Left lung (tissue), 10 donors: ENCODE measurements around the gene CHRD. TPM values are rescaled to one million over a fixed set of nuclear protein-coding genes. Genes with fewer than 3 reads are reported as not detected.
"Not testable (repeated sequence)": the region's sequence is repeated elsewhere in the genome, so short reads cannot be mapped to it uniquely, and the experiment has no call there.

Experiments
- ATAC-seq: fragments of 200-7000 bp; cut with Tn5 transposase; one replicate; pipeline ENCODE4 v1.9.1; 2020; ENCODE audit warnings: moderate library complexity
- DNase-seq, 4 donors: peaks; one replicate each; pipeline ENCODE4 v3.0.0-alpha.2; 2013 to 2020
- H3K27ac ChIP-seq, 2 donors: fragments of 200-600 bp; sonication (generic) in 1 of 2; one replicate each; pipeline versions ENCODE4 v1.5.0 to v1.8.0; 2020 to 2021
- H3K27me3 ChIP-seq, 2 donors: fragments of 200-600 bp; sonication (generic) in 1 of 2; one replicate each; pipeline versions ENCODE4 v1.5.0 to v1.8.0; 2020 to 2021
- H3K36me3 ChIP-seq, 2 donors: fragments of 200-600 bp; sonication (generic) in 1 of 2; one replicate each; pipeline versions ENCODE4 v1.5.0 to v1.8.0; 2020 to 2021
- H3K4me1 ChIP-seq, 2 donors: fragments of 200-600 bp; one replicate each; pipeline ENCODE4 v1.8.0; 2021
- H3K4me3 ChIP-seq, 2 donors: fragments of 200-600 bp; sonication (generic) in 1 of 2; one replicate each; pipeline versions ENCODE4 v1.5.0 to v1.8.0; 2020 to 2021; ENCODE audit warnings: mild to moderate bottlenecking in 1 of 2
- H3K9me3 ChIP-seq, 2 donors: fragments of 200-600 bp; sonication (generic) in 1 of 2; one replicate each; pipeline versions ENCODE4 v1.5.0 to v1.8.0; 2020 to 2021
- intact Hi-C, 2 donors: fragments of 100-400 bp; cut with DNase I; formaldehyde crosslinking; loops; one replicate each; pipeline versions ENCODE4 v1.11.2 to v1.14.2; 2022
- polyA plus RNA-seq, 6 donors: library from polyadenylated mRNA; unstranded; fragments of 120-200 nt; gene quantifications; one replicate each; pipeline ENCODE4 v1.2.1, GENCODE V29; 2013; ENCODE audit not compliant: insufficient read length in 6 of 6
- total RNA-seq, 2 donors: library from RNA; stranded (reverse); fragmentation: NEBNext Ultra II Directional; extraction: Animal tissue kit (Norgen Biotek cat#: 25700); gene quantifications; one replicate each; pipeline ENCODE4 v1.2.1, GENCODE V29; 2021
- TF ChIP-seq, protein P1 (sequence below), 2 donors: fragments of 200-600 bp; sonication (generic) in 1 of 2; IDR thresholded peaks; one replicate each; pipeline versions ENCODE4 v1.5.0 to v1.8.0; 2021; ENCODE audit warnings: antibody characterized with exemption in 2 of 2
- donor health status: DM: no; HTN: yes; CAD: no.
- donor health status: DM: no; HTN: no; CAD: no.

Gene CHRD
- total and polyA plus RNA-seq, 8 donors: 5.6 to 19.0 (median 13.2) TPM

DNA sequence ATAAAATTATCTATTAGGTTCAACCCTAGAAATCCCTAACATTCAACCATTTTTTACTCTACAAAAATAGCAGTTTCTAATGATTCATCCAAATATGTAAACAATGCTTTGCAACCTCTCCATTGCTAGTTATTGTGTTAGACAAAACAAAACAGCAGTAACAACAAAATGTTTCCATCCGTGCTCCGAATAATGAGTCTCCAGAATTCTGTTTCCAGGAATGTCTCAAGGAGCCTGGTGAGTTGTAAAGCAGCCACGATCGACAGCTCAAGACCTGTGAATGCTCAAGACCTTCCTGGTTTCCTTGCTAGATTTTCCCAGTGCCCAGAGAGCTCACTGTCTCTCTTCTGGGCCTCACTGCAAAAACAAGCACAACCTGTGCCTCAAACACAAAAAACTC is 49.9 kb downstream of the CHRD start:
- H3K4me1 ChIP-seq: no peaks in the 10 kb centered on the region
- intact Hi-C loops: no loop called here
- TF ChIP-seq, protein P1, sequence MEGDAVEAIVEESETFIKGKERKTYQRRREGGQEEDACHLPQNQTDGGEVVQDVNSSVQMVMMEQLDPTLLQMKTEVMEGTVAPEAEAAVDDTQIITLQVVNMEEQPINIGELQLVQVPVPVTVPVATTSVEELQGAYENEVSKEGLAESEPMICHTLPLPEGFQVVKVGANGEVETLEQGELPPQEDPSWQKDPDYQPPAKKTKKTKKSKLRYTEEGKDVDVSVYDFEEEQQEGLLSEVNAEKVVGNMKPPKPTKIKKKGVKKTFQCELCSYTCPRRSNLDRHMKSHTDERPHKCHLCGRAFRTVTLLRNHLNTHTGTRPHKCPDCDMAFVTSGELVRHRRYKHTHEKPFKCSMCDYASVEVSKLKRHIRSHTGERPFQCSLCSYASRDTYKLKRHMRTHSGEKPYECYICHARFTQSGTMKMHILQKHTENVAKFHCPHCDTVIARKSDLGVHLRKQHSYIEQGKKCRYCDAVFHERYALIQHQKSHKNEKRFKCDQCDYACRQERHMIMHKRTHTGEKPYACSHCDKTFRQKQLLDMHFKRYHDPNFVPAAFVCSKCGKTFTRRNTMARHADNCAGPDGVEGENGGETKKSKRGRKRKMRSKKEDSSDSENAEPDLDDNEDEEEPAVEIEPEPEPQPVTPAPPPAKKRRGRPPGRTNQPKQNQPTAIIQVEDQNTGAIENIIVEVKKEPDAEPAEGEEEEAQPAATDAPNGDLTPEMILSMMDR (IDR thresholded peaks at IDR 0.05): no peak
- H3K36me3 ChIP-seq: no peaks in the 10 kb centered on the region
- H3K27ac ChIP-seq: no peak overlapping the region
- ATAC-seq (no peak), DNase-seq (no peak)
- no peaks in the 10 kb centered on the region for H3K27me3 ChIP-seq
- no peak overlapping the region for H3K4me3 ChIP-seq
- H3K9me3 ChIP-seq: no peaks in the 10 kb centered on the region

DNA sequence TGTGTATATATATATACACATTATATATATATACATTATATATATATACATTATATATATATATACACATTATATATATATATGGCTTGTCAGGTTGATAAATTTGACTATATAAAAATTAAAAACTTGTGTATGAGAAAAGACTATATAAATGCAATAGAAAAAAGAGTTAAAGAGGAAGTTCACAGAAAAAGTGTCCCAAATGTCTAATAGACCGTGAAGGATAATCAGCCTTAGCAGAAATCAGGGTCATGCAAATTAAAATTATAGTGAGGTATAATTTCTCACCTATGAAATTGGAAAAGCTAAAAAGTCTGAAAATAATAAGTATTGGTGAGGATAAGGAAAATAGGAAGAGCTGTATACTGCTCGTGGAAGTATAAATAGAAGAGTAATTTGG is 51.1 kb downstream of the CHRD start:
- Histone ChIP-seq H3K27ac (no peak overlapping the region), H3K4me3 (no peak overlapping the region), H3K9me3 (no peaks in the 10 kb centered on the region), H3K27me3 (no peaks in the 10 kb centered on the region), H3K4me1 (no peaks in the 10 kb centered on the region), H3K36me3 (no peaks in the 10 kb centered on the region)
- ATAC-seq: no peak
- DNase-seq: no peak
- TF ChIP-seq, protein P1 (IDR thresholded peaks at IDR 0.05): no peak
- intact Hi-C loops: no loop called here

DNA sequence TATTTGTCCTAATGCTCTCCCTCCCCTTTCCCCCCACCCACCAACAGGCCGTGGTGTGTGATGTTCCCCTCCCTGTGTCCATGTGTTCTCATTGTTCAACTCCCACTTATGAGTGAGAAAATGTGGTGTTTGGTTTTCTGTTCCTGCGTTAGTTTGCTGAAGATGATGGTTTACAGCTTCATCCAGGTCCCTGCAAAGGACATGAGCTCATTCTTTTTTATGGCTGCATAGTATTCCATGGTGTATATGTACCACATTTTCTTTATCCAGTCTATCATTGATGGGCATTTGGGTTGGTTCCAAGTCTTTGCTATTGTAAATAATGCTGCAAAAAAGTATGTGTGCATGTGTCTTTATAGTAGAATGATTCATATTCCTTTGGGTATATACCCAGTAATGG is 53.3 kb downstream of the CHRD start:
- H3K9me3 ChIP-seq, DNase-seq, intact Hi-C loops, H3K4me1 ChIP-seq, H3K36me3 ChIP-seq, H3K27ac ChIP-seq, ATAC-seq, H3K27me3 ChIP-seq, H3K4me3 ChIP-seq: not testable (repeated sequence)

DNA sequence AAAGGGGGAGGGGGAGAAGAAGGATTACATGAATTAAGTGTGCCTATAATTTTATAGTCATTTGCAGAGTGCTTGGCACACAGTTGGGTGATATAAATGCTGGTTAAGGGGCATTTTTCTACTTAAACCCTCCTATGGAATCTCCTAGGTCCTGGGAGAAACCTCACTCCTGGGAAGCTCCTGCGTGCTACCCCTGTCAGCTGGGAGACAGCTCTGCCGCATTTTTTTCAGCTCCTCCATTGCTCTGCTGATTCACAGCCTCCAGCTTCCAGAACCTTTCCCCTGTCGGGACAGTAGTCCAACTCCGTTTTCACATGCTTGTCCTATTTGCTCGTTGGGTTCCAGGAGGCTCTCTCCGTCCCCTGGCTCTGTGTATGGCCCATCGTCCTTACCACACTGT is 59.2 kb downstream of the CHRD start:
- H3K4me1 ChIP-seq: no peaks in the 10 kb centered on the region
- H3K4me3 ChIP-seq: no peak overlapping the region
- ATAC-seq (no peak), DNase-seq (no peak)
- TF ChIP-seq, protein P1 (IDR thresholded peaks at IDR 0.05): no peak
- intact Hi-C loops: no loop called here
- H3K36me3 ChIP-seq: no peaks in the 10 kb centered on the region
- peaks cover 0 to 7% of the 10 kb centered on the region in 2 donors for H3K9me3 ChIP-seq
- no peak overlapping the region for H3K27ac ChIP-seq
- no peaks in the 10 kb centered on the region for H3K27me3 ChIP-seq

Other genes starting within 250 kb of the CHRD start
- 10 to 100 TPM; 32.2 to 44.5 TPM for gene EIF2B5, start 244.7 kb upstream of the CHRD start, total RNA-seq
- 10 to 100 TPM; 50.3 to 66.3 (median 59.9) TPM for gene EIF2B5, start 244.7 kb upstream of the CHRD start, polyA plus RNA-seq
- gene DVL3, start 224.7 kb upstream of the CHRD start, total RNA-seq: 10 to 100 TPM; 62.5 to 72.6 TPM
- gene DVL3, start 224.7 kb upstream of the CHRD start, polyA plus RNA-seq: 100 to 1,000 TPM in 2 of 6 donors, 10 to 100 TPM in 4; 82.8 to 106 (median 98.1) TPM
- gene AP2M1, start 205.2 kb upstream of the CHRD start, total RNA-seq: 100 to 1,000 TPM; 296 to 347 TPM
- gene AP2M1, start 205.2 kb upstream of the CHRD start, polyA plus RNA-seq: 100 to 1,000 TPM; 327 to 405 (median 351) TPM
- gene ABCF3, start 193.9 kb upstream of the CHRD start, total RNA-seq: 10 to 100 TPM; 63.3 to 69.9 TPM
- gene ABCF3, start 193.9 kb upstream of the CHRD start, polyA plus RNA-seq: 10 to 100 TPM; 57.6 to 75.2 (median 67.8) TPM
- under 1 TPM in 1 of 2 donors, not detected in 1; 0.31 TPM for gene VWA5B2, start 150.5 kb upstream of the CHRD start, total RNA-seq
- 1 to 10 TPM in 5 of 6 donors, under 1 TPM in 1; 0.85 to 2.4 (median 1.4) TPM for gene VWA5B2, start 150.5 kb upstream of the CHRD start, polyA plus RNA-seq
- 10 to 100 TPM; 35.3 to 57.2 TPM for gene ALG3, start 131.1 kb upstream of the CHRD start, total RNA-seq
- 10 to 100 TPM; 24.7 to 32.9 (median 29.4) TPM for gene ALG3, start 131.1 kb upstream of the CHRD start, polyA plus RNA-seq
- 1 to 10 TPM; 4.6 to 6.5 TPM for gene EEF1AKMT4, start 130.4 kb upstream of the CHRD start, total RNA-seq
- gene EEF1AKMT4, start 130.4 kb upstream of the CHRD start, polyA plus RNA-seq: 1 to 10 TPM; 1.8 to 3.2 (median 2.4) TPM
- gene CAMK2N2, start 118.5 kb upstream of the CHRD start, total RNA-seq: 1 to 10 TPM in 1 of 2 donors, under 1 TPM in 1; 0.34 to 1.0 TPM
- gene CAMK2N2, start 118.5 kb upstream of the CHRD start, polyA plus RNA-seq: under 1 TPM in 5 of 6 donors, not detected in 1; 0.10 to 0.50 (median 0.21) TPM
- not detected for gene ECE2, start 104.0 kb upstream of the CHRD start, total RNA-seq
- not detected for gene ECE2, start 104.0 kb upstream of the CHRD start, polyA plus RNA-seq
- gene PSMD2, start 80.8 kb upstream of the CHRD start, total RNA-seq: 100 to 1,000 TPM; 195 to 263 TPM
- 100 to 1,000 TPM; 182 to 225 (median 213) TPM for gene PSMD2, start 80.8 kb upstream of the CHRD start, polyA plus RNA-seq
- 100 to 1,000 TPM; 336 to 406 TPM for gene EIF4G1, start 65.4 kb upstream of the CHRD start, total RNA-seq
- 100 to 1,000 TPM; 158 to 280 (median 193) TPM for gene EIF4G1, start 65.4 kb upstream of the CHRD start, polyA plus RNA-seq
- 10 to 100 TPM; 14.7 to 19.2 TPM for gene FAM131A, start 42.5 kb upstream of the CHRD start, total RNA-seq
- gene FAM131A, start 42.5 kb upstream of the CHRD start, polyA plus RNA-seq: 10 to 100 TPM; 12.4 to 19.3 (median 14.8) TPM
- gene CLCN2, start 18.4 kb upstream of the CHRD start, total RNA-seq: 1 to 10 TPM; 4.4 to 5.6 TPM
- gene CLCN2, start 18.4 kb upstream of the CHRD start, polyA plus RNA-seq: 10 to 100 TPM in 4 of 6 donors, 1 to 10 TPM in 2; 8.9 to 12.0 (median 11.0) TPM
- 10 to 100 TPM; 54.7 to 71.3 TPM for gene POLR2H, start 18.3 kb upstream of the CHRD start, total RNA-seq
- gene POLR2H, start 18.3 kb upstream of the CHRD start, polyA plus RNA-seq: 10 to 100 TPM; 77.8 to 98.6 (median 89.8) TPM
- under 1 TPM; 0.23 to 0.65 TPM for gene THPO, start 1.8 kb upstream of the CHRD start, total RNA-seq
- gene THPO, start 1.8 kb upstream of the CHRD start, polyA plus RNA-seq: 1 to 10 TPM; 1.4 to 2.3 (median 2.0) TPM
- 10 to 100 TPM in 1 of 2 donors, 1 to 10 TPM in 1; 8.1 to 23.7 TPM for gene EPHB3, start 181.7 kb downstream of the CHRD start, total RNA-seq
- 10 to 100 TPM; 22.0 to 32.9 (median 28.3) TPM for gene EPHB3, start 181.7 kb downstream of the CHRD start, polyA plus RNA-seq